Osteoblast (primary cell): Measurements from ENCODE around the gene ELN. TPM values are rescaled to one million over a fixed set of nuclear protein-coding genes. Genes with fewer than 3 reads are reported as not detected.

Experiments used
- DNase-seq: peaks from one replicate; pipeline ENCODE4 v3.0.0; 2011; ENCODE audit warnings: low spot score, mixed read lengths; ENCODE audit not compliant: insufficient read length; ENCODE audit errors: missing footprints
- H2AFZ ChIP-seq: 2 replicates; pipeline ENCODE4 v1.6.0; 2011; ENCODE audit warnings: mild to moderate bottlenecking, low read length
- H3K27ac ChIP-seq: 2 replicates; pipeline ENCODE4 v1.5.1; 2011; ENCODE audit warnings: mild to moderate bottlenecking, low read depth, low read length, moderate library complexity
- H3K27me3 ChIP-seq: 2 replicates; pipeline ENCODE4 v1.6.0; 2012; ENCODE audit warnings: mild to moderate bottlenecking, control low read depth, inconsistent platforms, low read length, moderate library complexity; ENCODE audit not compliant: insufficient read depth
- H3K36me3 ChIP-seq: 2 replicates; pipeline ENCODE4 v1.5.1; 2011; ENCODE audit warnings: mild to moderate bottlenecking, low read length, control low read depth, moderate library complexity; ENCODE audit not compliant: insufficient read depth
- H3K4me1 ChIP-seq: 2 replicates; pipeline ENCODE4 v1.5.1; 2011; ENCODE audit warnings: mild to moderate bottlenecking, low read length, control low read depth, moderate library complexity; ENCODE audit not compliant: insufficient read depth
- H3K4me2 ChIP-seq: 2 replicates; pipeline ENCODE4 v1.6.0; 2011; ENCODE audit warnings: mild to moderate bottlenecking, low read length; ENCODE audit not compliant: insufficient read depth
- H3K4me3 ChIP-seq: fragments of 200-600 bp; sonication (generic); 3 replicates; pipeline ENCODE4 v1.5.1; 2012; ENCODE audit warnings: mild to moderate bottlenecking, low read length, inconsistent platforms; ENCODE audit not compliant: insufficient read depth
- H3K79me2 ChIP-seq: 2 replicates; pipeline ENCODE4 v1.6.0; 2012; ENCODE audit warnings: mild to moderate bottlenecking, low read length, control low read depth, inconsistent platforms; ENCODE audit not compliant: insufficient read depth
- H3K9me3 ChIP-seq: 2 replicates; pipeline ENCODE4 v1.5.1; 2011; ENCODE audit warnings: low read depth, low read length, control low read depth
- H4K20me1 ChIP-seq: 2 replicates; pipeline ENCODE4 v1.6.0; 2012; ENCODE audit warnings: mild to moderate bottlenecking, low read length, control low read depth; ENCODE audit not compliant: insufficient read depth
- total RNA-seq: library from RNA; depleted of rRNA; stranded (reverse); fragments of >200 nt; gene quantifications from 2 replicates; pipeline ENCODE4 v1.2.3, GENCODE V29; 2012
- TF ChIP-seq, protein P1 (sequence below): IDR thresholded peaks from 2 replicates; pipeline ENCODE4 v1.5.1; 2011; ENCODE audit warnings: mild to moderate bottlenecking, low read depth, low read length, moderate library complexity; ENCODE audit errors: extremely low read depth

Gene ELN
- total RNA-seq, 1 donor: 69.1 TPM

DNA sequence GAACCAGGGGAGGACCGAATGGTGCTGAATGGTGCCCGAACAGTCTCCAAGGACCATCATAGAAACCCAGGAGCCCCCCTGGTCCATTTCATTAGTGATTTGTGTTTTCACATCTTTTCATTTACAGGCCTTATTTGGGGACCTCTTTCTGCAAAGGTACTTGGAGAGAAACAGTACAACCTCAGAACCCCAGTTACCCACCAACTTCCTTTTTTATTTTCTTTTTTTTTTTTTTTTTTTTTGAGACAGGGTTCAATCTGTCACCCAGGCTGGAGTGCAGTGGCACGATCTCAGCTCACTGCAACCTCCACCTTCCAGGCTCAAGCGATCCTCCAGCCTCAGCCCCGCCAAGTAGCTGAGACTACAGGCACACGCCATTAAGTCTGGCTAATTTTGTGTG is 13.0 kb upstream of the ELN start:
- H3K27me3 ChIP-seq: no peaks in the 10 kb centered on the region
- peak; percentile 14 for DNase-seq
- TF ChIP-seq, protein P1, sequence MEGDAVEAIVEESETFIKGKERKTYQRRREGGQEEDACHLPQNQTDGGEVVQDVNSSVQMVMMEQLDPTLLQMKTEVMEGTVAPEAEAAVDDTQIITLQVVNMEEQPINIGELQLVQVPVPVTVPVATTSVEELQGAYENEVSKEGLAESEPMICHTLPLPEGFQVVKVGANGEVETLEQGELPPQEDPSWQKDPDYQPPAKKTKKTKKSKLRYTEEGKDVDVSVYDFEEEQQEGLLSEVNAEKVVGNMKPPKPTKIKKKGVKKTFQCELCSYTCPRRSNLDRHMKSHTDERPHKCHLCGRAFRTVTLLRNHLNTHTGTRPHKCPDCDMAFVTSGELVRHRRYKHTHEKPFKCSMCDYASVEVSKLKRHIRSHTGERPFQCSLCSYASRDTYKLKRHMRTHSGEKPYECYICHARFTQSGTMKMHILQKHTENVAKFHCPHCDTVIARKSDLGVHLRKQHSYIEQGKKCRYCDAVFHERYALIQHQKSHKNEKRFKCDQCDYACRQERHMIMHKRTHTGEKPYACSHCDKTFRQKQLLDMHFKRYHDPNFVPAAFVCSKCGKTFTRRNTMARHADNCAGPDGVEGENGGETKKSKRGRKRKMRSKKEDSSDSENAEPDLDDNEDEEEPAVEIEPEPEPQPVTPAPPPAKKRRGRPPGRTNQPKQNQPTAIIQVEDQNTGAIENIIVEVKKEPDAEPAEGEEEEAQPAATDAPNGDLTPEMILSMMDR: no peak
- H3K36me3 ChIP-seq: no peaks in the 10 kb centered on the region
- no peak overlapping the region for H3K4me3 ChIP-seq
- H3K27ac ChIP-seq: no peak overlapping the region
- H3K4me1 ChIP-seq: peaks cover 15% of the 10 kb centered on the region
- no peaks in the 10 kb centered on the region for H4K20me1 ChIP-seq
- H3K9me3 ChIP-seq: no peaks in the 10 kb centered on the region
- no peak overlapping the region for H2AFZ ChIP-seq
- H3K4me2 ChIP-seq: no peak overlapping the region
- H3K79me2 ChIP-seq: no peaks in the 10 kb centered on the region

DNA sequence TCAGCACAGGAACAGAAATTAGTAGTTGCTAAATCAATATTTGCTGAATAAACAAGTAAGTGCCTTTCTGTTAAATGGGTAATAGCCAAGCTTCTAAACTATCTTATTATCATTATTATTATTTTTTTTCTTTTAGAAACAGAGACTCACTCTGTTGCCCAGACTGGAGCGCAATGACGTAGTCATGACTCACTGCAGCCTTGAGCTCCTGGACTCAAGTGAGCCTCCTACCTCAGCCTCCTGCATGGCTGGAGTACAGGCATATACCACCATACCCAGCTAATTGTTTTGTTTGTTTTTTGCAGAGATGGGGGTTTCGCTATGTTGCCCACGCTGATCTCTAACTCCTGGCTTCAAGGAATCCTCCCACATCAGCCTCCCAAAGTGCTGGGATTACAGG is 12.3 kb upstream of the ELN start:
- Histone ChIP-seq H3K27me3 (no peaks in the 10 kb centered on the region), H3K4me1 (peaks cover 13% of the 10 kb centered on the region), H3K4me2 (no peak overlapping the region), H3K4me3 (no peak overlapping the region), H3K36me3 (no peaks in the 10 kb centered on the region), H2AFZ (no peak overlapping the region), H4K20me1 (no peaks in the 10 kb centered on the region), H3K9me3 (no peaks in the 10 kb centered on the region), H3K27ac (no peak overlapping the region), H3K79me2 (no peaks in the 10 kb centered on the region)
- TF ChIP-seq, protein P1: no peak
- peak; percentile 63 for DNase-seq

DNA sequence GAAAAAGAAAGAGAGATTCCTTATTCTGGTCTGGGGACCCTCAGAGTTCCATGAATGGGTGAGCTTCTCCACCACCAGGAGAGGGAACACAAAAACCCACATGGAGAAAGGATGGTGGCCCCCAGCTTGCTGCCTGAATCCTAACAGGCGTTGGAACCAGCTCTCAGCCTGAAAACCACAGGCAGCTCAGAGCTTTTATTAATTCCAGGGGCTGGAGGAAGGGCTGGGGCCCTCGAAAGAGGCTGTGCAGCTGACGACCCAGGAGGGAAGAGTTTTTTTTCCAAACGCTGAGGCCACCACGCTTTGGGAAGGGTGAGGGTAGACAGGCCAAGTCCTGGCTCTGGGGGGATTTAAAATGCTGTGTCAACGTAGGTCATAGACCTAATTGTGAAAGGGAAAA is 10.8 kb upstream of the ELN start:
- Histone ChIP-seq H3K4me3 (no peak overlapping the region), H3K4me1 (peaks cover 8% of the 10 kb centered on the region), H3K4me2 (no peak overlapping the region), H3K79me2 (no peaks in the 10 kb centered on the region), H3K27ac (no peak overlapping the region), H4K20me1 (no peaks in the 10 kb centered on the region), H3K36me3 (no peaks in the 10 kb centered on the region), H2AFZ (peak overlapping the region; percentile 41), H3K27me3 (no peaks in the 10 kb centered on the region), H3K9me3 (no peaks in the 10 kb centered on the region)
- peak; percentile 78 for DNase-seq
- TF ChIP-seq, protein P1: no peak

DNA sequence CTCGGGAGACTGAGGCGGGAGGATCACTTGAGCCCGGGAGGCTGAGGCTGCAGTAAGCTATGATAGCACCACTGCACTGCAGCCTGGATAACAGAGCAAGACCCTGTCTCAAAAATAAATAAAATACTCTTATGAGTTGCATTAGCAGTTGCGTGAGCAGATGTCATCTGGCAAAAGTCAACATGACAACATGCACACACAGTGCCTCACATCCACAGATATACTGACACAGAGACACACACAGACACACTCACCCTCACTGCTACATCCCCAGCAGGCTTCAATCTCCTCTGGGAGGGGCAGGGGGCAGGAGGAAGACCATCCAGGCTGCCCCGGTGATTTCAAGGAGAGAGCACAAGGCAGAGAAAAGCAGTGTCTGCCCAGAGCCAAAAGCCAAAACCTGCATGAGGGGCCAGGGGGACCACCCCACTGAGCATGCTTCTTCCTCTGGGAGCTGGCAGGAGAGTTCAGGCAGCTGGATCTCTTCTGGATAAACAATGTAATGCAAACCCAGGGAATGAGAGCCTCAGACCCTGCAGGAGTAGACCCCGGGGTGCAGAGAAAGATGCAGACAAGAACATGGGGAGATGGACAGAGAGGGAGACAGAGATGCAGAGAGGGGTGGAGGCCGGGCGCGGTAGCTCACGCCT is 9.6 kb upstream of the ELN start:
- Histone ChIP-seq H3K36me3 (no peaks in the 10 kb centered on the region), H4K20me1 (no peaks in the 10 kb centered on the region), H3K27me3 (no peaks in the 10 kb centered on the region), H2AFZ (no peak overlapping the region), H3K4me1 (peaks cover 10% of the 10 kb centered on the region), H3K9me3 (no peaks in the 10 kb centered on the region), H3K79me2 (no peaks in the 10 kb centered on the region), H3K4me3 (no peak overlapping the region), H3K4me2 (no peak overlapping the region), H3K27ac (no peak overlapping the region)
- TF ChIP-seq, protein P1: no peak
- peak; percentile 62 for DNase-seq
